Colonic mucosa (tissue), 4 donors: ENCODE results near the gene CCDC68. TPM values are rescaled to one million over a fixed set of nuclear protein-coding genes. Genes with fewer than 3 reads are reported as not detected.

Experiments used
- DNase-seq: peaks from one replicate; pipeline ENCODE4 v3.0.0-alpha.2; 2020
- H3K27ac ChIP-seq: fragments of 200-600 bp; one replicate; pipeline ENCODE4 v1.8.0; 2021
- H3K27me3 ChIP-seq: fragments of 200-600 bp; one replicate; pipeline ENCODE4 v1.8.0; 2021
- H3K36me3 ChIP-seq: fragments of 200-600 bp; one replicate; pipeline ENCODE4 v1.8.0; 2021
- H3K4me1 ChIP-seq: fragments of 200-600 bp; one replicate; pipeline ENCODE4 v1.8.0; 2021; ENCODE audit warnings: mild to moderate bottlenecking
- H3K4me3 ChIP-seq: fragments of 200-600 bp; one replicate; pipeline ENCODE4 v1.8.0; 2021
- H3K9ac ChIP-seq, 2 donors: one replicate each; pipeline ENCODE4 v1.7.0; 2013; ENCODE audit warnings: control low read depth in 2 of 2, low read depth in 2 of 2, low read length in 2 of 2
- H3K9me3 ChIP-seq: fragments of 200-600 bp; one replicate; pipeline ENCODE4 v1.8.0; 2021
- intact Hi-C: fragments of 100-400 bp; cut with DNase I; formaldehyde crosslinking; loops from one replicate; pipeline ENCODE4 v1.14.1; 2022
- total RNA-seq, 2 donors: library from RNA; stranded (reverse); fragmentation: NEBNext Ultra II Directional in 1 of 2; extraction: Animal tissue kit (Norgen Biotek cat#: 25700) in 1 of 2; gene quantifications; one replicate each; pipeline ENCODE4 v1.2.1, GENCODE V29; 2021
- TF ChIP-seq, protein P1 (sequence below): fragments of 200-600 bp; IDR thresholded peaks from one replicate; pipeline ENCODE4 v1.8.0; 2022; ENCODE audit warnings: antibody characterized with exemption, mild to moderate bottlenecking
- donor health status: healthy.
- donor health status: DM: no; HTN: no; CAD: no.
- donor health status: DM: no; HTN: no; CAD: no.

Gene CCDC68
- total RNA-seq, 2 donors from 2014 or later: 22.3 to 46.8 TPM

- no peak overlapping the region for H3K27ac ChIP-seq
- no peaks in the 10 kb centered on the region for H3K4me1 ChIP-seq
- TF ChIP-seq, protein P1, sequence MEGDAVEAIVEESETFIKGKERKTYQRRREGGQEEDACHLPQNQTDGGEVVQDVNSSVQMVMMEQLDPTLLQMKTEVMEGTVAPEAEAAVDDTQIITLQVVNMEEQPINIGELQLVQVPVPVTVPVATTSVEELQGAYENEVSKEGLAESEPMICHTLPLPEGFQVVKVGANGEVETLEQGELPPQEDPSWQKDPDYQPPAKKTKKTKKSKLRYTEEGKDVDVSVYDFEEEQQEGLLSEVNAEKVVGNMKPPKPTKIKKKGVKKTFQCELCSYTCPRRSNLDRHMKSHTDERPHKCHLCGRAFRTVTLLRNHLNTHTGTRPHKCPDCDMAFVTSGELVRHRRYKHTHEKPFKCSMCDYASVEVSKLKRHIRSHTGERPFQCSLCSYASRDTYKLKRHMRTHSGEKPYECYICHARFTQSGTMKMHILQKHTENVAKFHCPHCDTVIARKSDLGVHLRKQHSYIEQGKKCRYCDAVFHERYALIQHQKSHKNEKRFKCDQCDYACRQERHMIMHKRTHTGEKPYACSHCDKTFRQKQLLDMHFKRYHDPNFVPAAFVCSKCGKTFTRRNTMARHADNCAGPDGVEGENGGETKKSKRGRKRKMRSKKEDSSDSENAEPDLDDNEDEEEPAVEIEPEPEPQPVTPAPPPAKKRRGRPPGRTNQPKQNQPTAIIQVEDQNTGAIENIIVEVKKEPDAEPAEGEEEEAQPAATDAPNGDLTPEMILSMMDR: no peak
- no peak for DNase-seq
- H3K4me3 ChIP-seq: no peak overlapping the region
- H3K27me3 ChIP-seq: no peaks in the 10 kb centered on the region
- no peak overlapping the region for H3K9ac ChIP-seq
- no peaks in the 10 kb centered on the region for H3K36me3 ChIP-seq
- H3K9me3 ChIP-seq: no peaks in the 10 kb centered on the region
- intact Hi-C loops: no loop called here
These were observed 44.4 kb downstream of the CCDC68 start for GRCh38 chr18:54914816-54915215.

DNA sequence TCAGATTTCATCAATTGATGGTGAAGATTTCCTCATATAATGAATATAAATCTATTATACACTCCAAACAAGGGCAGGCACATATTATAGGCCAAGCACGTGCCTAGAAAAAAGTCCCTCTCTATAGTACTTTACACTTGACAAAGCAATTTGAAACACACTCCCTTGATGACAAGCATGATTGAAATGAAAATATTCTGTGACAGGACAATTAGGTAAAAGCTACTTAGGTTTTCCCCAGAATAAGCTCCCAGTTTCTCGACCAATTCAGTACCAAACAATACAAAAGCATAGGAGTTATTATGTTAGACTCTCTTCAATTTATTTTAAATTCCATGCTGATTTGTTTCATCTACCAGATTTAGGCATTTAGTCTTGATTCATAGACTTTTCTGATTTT lies 47.7 kb downstream of the CCDC68 start:
- no peaks in the 10 kb centered on the region for H3K9me3 ChIP-seq
- intact Hi-C loops: no loop called here

DNA sequence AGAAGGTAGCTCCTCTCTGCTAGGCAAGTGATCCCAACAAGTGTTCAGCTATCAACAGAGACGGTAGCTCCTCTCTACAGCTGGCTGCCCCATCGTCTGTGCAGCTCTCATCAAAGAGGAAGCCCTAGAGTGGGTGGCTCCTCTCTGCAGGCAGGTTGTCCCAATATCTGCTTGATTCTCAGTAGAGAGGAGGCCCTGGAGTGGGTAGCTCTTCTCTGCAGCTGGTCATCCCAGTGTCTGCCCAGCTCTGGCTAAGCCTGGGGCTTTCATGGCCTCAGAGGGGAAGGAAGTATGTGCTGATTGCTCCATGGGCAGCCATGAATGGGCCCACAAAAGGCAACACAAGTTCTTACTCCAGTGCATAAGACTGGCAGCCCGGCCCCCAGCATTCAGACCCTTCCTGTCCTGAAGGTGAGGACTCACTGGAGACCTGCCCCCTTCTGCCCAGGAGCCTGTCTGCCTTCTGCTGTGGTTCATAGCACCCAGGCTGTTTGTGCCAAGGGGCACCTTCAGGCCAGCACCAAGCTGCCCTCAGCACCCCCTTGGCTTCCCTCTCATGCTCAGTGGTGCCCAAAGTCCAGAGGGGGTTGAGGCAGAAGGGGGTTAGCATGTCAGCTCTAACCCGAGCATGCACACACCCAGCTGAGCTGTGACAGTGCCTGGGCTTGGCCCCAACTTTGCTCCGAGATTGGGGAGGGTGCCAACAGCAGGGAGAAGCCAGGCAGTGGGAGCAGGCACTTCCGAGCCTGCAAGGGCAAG lies 48.9 kb downstream of the CCDC68 start:
- H3K27me3 ChIP-seq: no peaks in the 10 kb centered on the region
- DNase-seq: no peak
- no peak overlapping the region for H3K4me3 ChIP-seq
- intact Hi-C loops: no loop called here
- H3K9ac ChIP-seq: no peak overlapping the region
- H3K36me3 ChIP-seq: no peaks in the 10 kb centered on the region
- H3K4me1 ChIP-seq: no peaks in the 10 kb centered on the region
- no peak overlapping the region for H3K27ac ChIP-seq
- no peaks in the 10 kb centered on the region for H3K9me3 ChIP-seq
- TF ChIP-seq, protein P1: no peak

More for the DNA sequence above, 47.7 kb downstream of the CCDC68 start:
- Histone ChIP-seq H3K9ac (no peak overlapping the region), H3K4me1 (no peaks in the 10 kb centered on the region), H3K27me3 (no peaks in the 10 kb centered on the region), H3K27ac (no peak overlapping the region), H3K36me3 (no peaks in the 10 kb centered on the region), H3K4me3 (no peak overlapping the region)
- TF ChIP-seq, protein P1: no peak
- DNase-seq: no peak

DNA sequence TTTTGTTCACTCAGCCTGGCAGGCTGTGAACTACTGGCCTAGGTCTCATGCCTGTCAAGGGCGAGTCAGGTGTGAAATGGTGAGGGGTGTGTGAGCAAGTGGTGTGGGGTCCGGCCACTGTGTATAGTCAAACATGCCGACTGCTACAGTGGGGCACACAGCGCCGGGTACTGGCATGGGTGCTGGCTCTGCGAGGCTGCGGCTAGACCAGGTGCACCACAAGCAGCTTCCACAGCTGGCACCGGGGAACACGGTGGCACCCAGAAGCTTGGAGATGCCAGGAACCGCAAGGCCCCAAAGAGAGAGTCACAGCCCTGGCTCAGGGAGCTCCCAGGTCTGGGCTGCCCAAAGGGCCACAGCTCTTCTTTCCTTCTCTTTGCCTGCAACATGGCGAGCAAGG lies 49.7 kb downstream of the CCDC68 start:
- TF ChIP-seq, protein P1: no peak
- Histone ChIP-seq H3K4me3 (no peak overlapping the region), H3K4me1 (no peaks in the 10 kb centered on the region), H3K9me3 (no peaks in the 10 kb centered on the region), H3K9ac (no peak overlapping the region), H3K27me3 (no peaks in the 10 kb centered on the region), H3K36me3 (no peaks in the 10 kb centered on the region), H3K27ac (no peak overlapping the region)
- no peak for DNase-seq
- intact Hi-C loops: no loop called here

DNA sequence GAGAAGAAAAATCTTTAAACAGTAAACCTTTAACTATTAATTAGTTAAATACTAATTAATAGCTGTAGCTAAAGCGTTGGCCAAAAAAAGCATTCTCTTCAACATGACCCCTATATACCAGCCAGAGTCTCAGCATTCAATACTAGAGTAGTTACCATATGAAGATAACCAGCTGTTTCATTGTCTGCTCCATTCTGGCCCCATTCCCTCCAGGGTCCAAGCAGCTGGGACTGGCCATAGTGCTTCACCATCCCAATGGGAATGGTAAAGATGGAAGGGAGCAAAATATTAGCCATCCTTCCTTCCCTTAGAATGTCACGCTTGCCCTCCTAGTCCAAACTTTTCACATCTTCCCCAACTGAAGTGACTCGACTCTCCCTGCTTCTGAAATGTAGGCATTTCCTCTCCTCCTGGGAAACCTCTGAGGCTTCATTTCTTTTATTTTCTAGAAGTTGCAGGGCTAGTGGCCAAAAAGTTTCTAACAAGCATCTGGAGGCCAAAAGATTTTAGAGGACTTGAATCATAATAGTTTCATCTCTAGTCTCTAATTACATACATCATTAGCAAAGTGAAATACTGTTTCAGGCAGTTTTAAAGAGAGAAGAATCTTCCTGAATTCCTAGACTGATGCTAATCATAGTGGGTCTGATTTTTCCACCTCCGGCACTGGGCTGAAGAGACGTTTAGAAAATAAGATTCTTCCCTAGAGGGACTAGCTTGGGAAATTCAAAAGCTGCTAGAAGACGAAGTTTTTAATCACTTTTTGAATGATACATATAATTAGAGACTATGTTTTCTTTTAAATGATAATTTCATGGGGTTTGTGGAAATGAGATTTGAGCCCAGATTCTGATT lies 52.7 kb downstream of the CCDC68 start:
- TF ChIP-seq, protein P1: no peak
- DNase-seq: no peak
- Histone ChIP-seq H3K27ac (no peak overlapping the region), H3K4me3 (no peak overlapping the region), H3K27me3 (no peaks in the 10 kb centered on the region), H3K4me1 (no peaks in the 10 kb centered on the region), H3K9ac (no peak overlapping the region), H3K9me3 (no peaks in the 10 kb centered on the region), H3K36me3 (no peaks in the 10 kb centered on the region)
- intact Hi-C loops: no loop called here
